ENCODE data around the gene ST6GALNAC3.

DNA sequence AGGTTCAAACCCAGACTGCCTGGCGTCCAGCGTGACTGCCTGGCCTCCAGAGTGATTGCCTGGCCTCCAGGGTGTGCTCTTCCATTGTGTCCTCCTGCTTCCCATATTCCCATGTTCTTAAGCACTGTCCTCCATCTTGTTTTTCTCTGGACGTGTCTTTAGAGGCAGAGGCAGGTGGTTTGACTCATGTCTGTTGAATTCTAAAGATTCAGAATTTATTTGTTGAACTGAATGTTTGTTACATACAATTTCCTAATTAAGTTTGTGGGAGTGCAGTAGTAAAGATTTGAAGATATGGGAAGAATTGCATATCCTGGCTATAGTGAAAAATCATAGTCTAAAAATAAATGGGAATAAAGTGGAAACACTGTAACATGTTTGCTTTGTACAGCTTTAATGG lies 18.3 kb downstream of the ST6GALNAC3 start:
- TF ChIP-seq EZH2phosphoT487 (IDR thresholded peaks at IDR 0.05; ENCODE audit: low read depth, severe bottlenecking, unreplicated experiment) (no peak), EZH2 (IDR thresholded peaks at IDR 0.05; ENCODE audit: borderline replicate concordance) (no peak)
- TF ChIP-seq, protein P1, sequence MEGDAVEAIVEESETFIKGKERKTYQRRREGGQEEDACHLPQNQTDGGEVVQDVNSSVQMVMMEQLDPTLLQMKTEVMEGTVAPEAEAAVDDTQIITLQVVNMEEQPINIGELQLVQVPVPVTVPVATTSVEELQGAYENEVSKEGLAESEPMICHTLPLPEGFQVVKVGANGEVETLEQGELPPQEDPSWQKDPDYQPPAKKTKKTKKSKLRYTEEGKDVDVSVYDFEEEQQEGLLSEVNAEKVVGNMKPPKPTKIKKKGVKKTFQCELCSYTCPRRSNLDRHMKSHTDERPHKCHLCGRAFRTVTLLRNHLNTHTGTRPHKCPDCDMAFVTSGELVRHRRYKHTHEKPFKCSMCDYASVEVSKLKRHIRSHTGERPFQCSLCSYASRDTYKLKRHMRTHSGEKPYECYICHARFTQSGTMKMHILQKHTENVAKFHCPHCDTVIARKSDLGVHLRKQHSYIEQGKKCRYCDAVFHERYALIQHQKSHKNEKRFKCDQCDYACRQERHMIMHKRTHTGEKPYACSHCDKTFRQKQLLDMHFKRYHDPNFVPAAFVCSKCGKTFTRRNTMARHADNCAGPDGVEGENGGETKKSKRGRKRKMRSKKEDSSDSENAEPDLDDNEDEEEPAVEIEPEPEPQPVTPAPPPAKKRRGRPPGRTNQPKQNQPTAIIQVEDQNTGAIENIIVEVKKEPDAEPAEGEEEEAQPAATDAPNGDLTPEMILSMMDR (IDR thresholded peaks at IDR 0.05; ENCODE audit: poor library complexity) = no peak

Measured in hepatocyte (in vitro differentiated cells).